ENCODE data around the gene ANKRD33B.

DNA sequence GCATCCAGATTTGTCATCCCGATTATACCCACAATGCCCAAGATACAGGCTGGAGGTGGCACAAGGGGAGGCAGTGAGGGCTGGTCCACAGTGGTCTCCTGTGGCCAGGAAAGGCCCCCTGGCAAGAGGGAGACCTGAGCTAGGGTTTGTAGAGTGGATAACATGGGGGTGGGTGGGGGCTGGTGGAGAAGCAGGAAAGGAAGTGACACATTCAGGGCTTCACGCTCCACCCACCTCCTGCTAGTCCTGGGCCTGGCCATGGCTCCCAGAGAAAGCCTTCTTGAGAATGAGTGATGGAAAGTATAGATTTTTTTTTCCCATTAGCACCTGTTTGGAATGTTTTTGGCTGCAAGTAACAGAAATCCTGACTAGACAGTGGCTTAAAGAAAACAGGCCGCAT lies 81.3 kb downstream of the ANKRD33B start:
- TF ChIP-seq SIX4 (CRISPR knock-in tag; IDR thresholded peaks at IDR 0.05) (no peak), POLR2A (IDR thresholded peaks at IDR 0.05; ENCODE audit: insufficient read depth in 1 of 2, low read depth in 2 of 2, low read length in 2 of 2) (no peak), SIN3A (IDR thresholded peaks at IDR 0.05; ENCODE audit: borderline replicate concordance, low read depth, low read length) (no peak), PHF8 (CRISPR knock-in tag; IDR thresholded peaks at IDR 0.05) (no peak), MXI1 (IDR thresholded peaks at IDR 0.05; ENCODE audit: borderline replicate concordance, low read depth, low read length) (no peak), ZNF138 (CRISPR knock-in tag; IDR thresholded peaks at IDR 0.05; ENCODE audit: low read depth) (no peak), AHR (CRISPR knock-in tag; IDR thresholded peaks at IDR 0.05) (no peak), DNMT3B (CRISPR knock-in tag; conservative IDR thresholded peaks at IDR 0.05) (no peak), YEATS2 (CRISPR knock-in tag; IDR thresholded peaks at IDR 0.05; ENCODE audit: borderline replicate concordance) (no peak), FOXC1 (CRISPR knock-in tag; IDR thresholded peaks at IDR 0.05; ENCODE audit: borderline replicate concordance) (no peak)
- TF ChIP-seq, protein P1, sequence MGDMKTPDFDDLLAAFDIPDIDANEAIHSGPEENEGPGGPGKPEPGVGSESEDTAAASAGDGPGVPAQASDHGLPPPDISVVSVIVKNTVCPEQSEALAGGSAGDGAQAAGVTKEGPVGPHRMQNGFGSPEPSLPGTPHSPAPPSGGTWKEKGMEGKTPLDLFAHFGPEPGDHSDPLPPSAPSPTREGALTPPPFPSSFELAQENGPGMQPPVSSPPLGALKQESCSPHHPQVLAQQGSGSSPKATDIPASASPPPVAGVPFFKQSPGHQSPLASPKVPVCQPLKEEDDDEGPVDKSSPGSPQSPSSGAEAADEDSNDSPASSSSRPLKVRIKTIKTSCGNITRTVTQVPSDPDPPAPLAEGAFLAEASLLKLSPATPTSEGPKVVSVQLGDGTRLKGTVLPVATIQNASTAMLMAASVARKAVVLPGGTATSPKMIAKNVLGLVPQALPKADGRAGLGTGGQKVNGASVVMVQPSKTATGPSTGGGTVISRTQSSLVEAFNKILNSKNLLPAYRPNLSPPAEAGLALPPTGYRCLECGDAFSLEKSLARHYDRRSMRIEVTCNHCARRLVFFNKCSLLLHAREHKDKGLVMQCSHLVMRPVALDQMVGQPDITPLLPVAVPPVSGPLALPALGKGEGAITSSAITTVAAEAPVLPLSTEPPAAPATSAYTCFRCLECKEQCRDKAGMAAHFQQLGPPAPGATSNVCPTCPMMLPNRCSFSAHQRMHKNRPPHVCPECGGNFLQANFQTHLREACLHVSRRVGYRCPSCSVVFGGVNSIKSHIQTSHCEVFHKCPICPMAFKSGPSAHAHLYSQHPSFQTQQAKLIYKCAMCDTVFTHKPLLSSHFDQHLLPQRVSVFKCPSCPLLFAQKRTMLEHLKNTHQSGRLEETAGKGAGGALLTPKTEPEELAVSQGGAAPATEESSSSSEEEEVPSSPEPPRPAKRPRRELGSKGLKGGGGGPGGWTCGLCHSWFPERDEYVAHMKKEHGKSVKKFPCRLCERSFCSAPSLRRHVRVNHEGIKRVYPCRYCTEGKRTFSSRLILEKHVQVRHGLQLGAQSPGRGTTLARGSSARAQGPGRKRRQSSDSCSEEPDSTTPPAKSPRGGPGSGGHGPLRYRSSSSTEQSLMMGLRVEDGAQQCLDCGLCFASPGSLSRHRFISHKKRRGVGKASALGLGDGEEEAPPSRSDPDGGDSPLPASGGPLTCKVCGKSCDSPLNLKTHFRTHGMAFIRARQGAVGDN (CRISPR knock-in tag; IDR thresholded peaks at IDR 0.05) = no peak
- TF ChIP-seq, protein P2, sequence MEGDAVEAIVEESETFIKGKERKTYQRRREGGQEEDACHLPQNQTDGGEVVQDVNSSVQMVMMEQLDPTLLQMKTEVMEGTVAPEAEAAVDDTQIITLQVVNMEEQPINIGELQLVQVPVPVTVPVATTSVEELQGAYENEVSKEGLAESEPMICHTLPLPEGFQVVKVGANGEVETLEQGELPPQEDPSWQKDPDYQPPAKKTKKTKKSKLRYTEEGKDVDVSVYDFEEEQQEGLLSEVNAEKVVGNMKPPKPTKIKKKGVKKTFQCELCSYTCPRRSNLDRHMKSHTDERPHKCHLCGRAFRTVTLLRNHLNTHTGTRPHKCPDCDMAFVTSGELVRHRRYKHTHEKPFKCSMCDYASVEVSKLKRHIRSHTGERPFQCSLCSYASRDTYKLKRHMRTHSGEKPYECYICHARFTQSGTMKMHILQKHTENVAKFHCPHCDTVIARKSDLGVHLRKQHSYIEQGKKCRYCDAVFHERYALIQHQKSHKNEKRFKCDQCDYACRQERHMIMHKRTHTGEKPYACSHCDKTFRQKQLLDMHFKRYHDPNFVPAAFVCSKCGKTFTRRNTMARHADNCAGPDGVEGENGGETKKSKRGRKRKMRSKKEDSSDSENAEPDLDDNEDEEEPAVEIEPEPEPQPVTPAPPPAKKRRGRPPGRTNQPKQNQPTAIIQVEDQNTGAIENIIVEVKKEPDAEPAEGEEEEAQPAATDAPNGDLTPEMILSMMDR (CRISPR knock-in tag; IDR thresholded peaks at IDR 0.05) = no peak
- TF ChIP-seq, protein P3, sequence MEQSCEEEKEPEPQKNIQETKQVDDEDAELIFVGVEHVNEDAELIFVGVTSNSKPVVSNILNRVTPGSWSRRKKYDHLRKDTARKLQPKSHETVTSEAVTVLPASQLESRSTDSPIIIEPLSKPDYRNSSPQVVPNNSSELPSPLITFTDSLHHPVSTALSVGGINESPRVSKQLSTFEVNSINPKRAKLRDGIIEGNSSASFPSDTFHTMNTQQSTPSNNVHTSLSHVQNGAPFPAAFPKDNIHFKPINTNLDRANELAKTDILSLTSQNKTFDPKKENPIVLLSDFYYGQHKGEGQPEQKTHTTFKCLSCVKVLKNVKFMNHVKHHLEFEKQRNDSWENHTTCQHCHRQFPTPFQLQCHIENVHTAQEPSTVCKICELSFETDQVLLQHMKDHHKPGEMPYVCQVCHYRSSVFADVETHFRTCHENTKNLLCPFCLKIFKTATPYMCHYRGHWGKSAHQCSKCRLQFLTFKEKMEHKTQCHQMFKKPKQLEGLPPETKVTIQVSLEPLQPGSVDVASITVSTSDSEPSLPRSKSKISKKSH (CRISPR knock-in tag; IDR thresholded peaks at IDR 0.05; ENCODE audit: borderline replicate concordance) = no peak
